SK-N-SH (cell line): Measurements from ENCODE around the gene CRISP2. TPM values are rescaled to one million over a fixed set of nuclear protein-coding genes. Genes with fewer than 3 reads are reported as not detected.
"Not testable (repeated sequence)": the region's sequence is repeated elsewhere in the genome, so short reads cannot be mapped to it uniquely, and the experiment has no call there.

Experiments
- CTCF ChIA-PET: fragments of 300-600, 350-600 bp; formaldehyde crosslinking; extraction: SDS; loops from one replicate; lab custom pipeline; 2021; lab: Yijun Ruan, JAX
- POLR2A ChIA-PET: fragments of 350-600 bp; sonication (Branson Sonifier 250); formaldehyde crosslinking; extraction: SDS; loops from one replicate; lab custom pipeline; 2020; ENCODE audit warnings: antibody characterized with exemption, inconsistent platforms; lab: Yijun Ruan, JAX
- DNase-seq: peaks from one replicate; pipeline ENCODE4 v3.0.0; 2012
- H2AFZ ChIP-seq: fragments of 200-600 bp; sonication (generic); 2 replicates; pipeline ENCODE4 v1.8.1; 2016; ENCODE audit warnings: antibody characterized with exemption, mild to moderate bottlenecking, low read depth
- H3F3A ChIP-seq: fragments of 200-600 bp; sonication (generic); replicated peaks from 2 replicates; pipeline ENCODE3; 2016; ENCODE audit warnings: antibody characterized with exemption, mild to moderate bottlenecking; ENCODE audit not compliant: insufficient read depth
- H3K27ac ChIP-seq, 2 experiments: fragments of 200-500 bp in 1 of 2; fragments of 200-600 bp in 1 of 2; sonication (Bioruptor generic) in 1 of 2; sonication (generic), shearing (Covaris generic) in 1 of 2; 2 replicates each; pipeline versions ENCODE4 v1.5.1 to v1.6.1; 2014 to 2016; ENCODE audit warnings: low read depth in 2 of 2, inconsistent platforms in 1 of 2, low read length in 1 of 2, mild to moderate bottlenecking in 1 of 2, mixed read lengths in 1 of 2
- H3K27me3 ChIP-seq: fragments of 200-600 bp; sonication (generic), shearing (Covaris generic); 2 replicates; pipeline ENCODE4 v1.6.1; 2016; ENCODE audit warnings: mixed run types; ENCODE audit not compliant: insufficient read depth
- H3K36me3 ChIP-seq, 2 experiments: fragments of 200-500 bp in 1 of 2; fragments of 200-600 bp in 1 of 2; sonication (Bioruptor generic) in 1 of 2; sonication (generic) in 1 of 2; replicated peaks in 1 of 2; 2 replicates each; pipeline versions ENCODE3 to v1.5.1; 2014 to 2016; ENCODE audit warnings: low read length in 1 of 2, mild to moderate bottlenecking in 1 of 2; ENCODE audit not compliant: insufficient read depth in 2 of 2, control insufficient read depth in 1 of 2
- H3K4me1 ChIP-seq, 2 experiments: fragments of 200-500 bp in 1 of 2; fragments of 200-600 bp in 1 of 2; sonication (Bioruptor generic) in 1 of 2; sonication (generic), shearing (Covaris generic) in 1 of 2; 2 replicates each; pipeline versions ENCODE4 v1.5.1 to v1.6.1; 2014 to 2016; ENCODE audit warnings: low read depth in 1 of 2, low read length in 1 of 2, mixed run types in 1 of 2; ENCODE audit not compliant: insufficient read depth in 2 of 2, control insufficient read depth in 1 of 2
- H3K4me2 ChIP-seq: fragments of 200-600 bp; sonication (generic), shearing (Covaris generic); 2 replicates; pipeline ENCODE4 v1.6.1; 2017; ENCODE audit warnings: mixed run types
- H3K4me3 ChIP-seq, 2 experiments: fragments of 200-500 bp in 1 of 2; fragments of 200-600 bp in 1 of 2; sonication (Bioruptor generic) in 1 of 2; sonication (generic), shearing (Covaris generic) in 1 of 2; 2 replicates each; pipeline versions ENCODE4 v1.5.1 to v1.8.1; 2014 to 2016; ENCODE audit warnings: low read depth in 2 of 2, inconsistent platforms in 1 of 2, low read length in 1 of 2, mild to moderate bottlenecking in 1 of 2, mixed read lengths in 1 of 2, moderate library complexity in 1 of 2
- H3K79me2 ChIP-seq: fragments of 200-600 bp; sonication (generic); 2 replicates; pipeline ENCODE4 v1.8.1; 2017; ENCODE audit warnings: mild to moderate bottlenecking; ENCODE audit not compliant: insufficient read depth
- H3K9ac ChIP-seq: fragments of 200-600 bp; sonication (generic); 2 replicates; pipeline ENCODE4 v1.6.1; 2017; ENCODE audit warnings: mixed run types
- H3K9me2 ChIP-seq: fragments of 200-600 bp; sonication (generic); 2 replicates; pipeline ENCODE4 v1.6.1; 2017; ENCODE audit warnings: mixed run types
- H3K9me3 ChIP-seq: fragments of 200-600 bp; sonication (generic); 2 replicates; pipeline ENCODE4 v1.6.1; 2017; ENCODE audit warnings: mixed run types, mild to moderate bottlenecking, moderate library complexity
- H4K20me1 ChIP-seq: fragments of 200-600 bp; sonication (generic); 2 replicates; pipeline ENCODE4 v1.6.1; 2017; ENCODE audit warnings: mild to moderate bottlenecking, mixed run types; ENCODE audit not compliant: insufficient read depth
- CHD2 ChIP-seq: fragments of 150-350 bp; IDR thresholded peaks from 2 replicates; pipeline ENCODE4 v1.6.1; 2018; ENCODE audit warnings: low read length; ENCODE audit not compliant: partially characterized antibody
- EZH2phosphoT487 ChIP-seq: fragments of 200-600 bp; sonication (generic); IDR thresholded peaks from 2 replicates; pipeline ENCODE4 v1.6.1; 2017; ENCODE audit warnings: low read depth, mixed run types, mild to moderate bottlenecking, antibody characterized with exemption, moderate library complexity, borderline replicate concordance
- FOXM1 ChIP-seq: IDR thresholded peaks from 2 replicates; pipeline ENCODE4 v1.4.0; 2012; ENCODE audit warnings: low read depth, mild to moderate bottlenecking
- GABPA ChIP-seq: IDR thresholded peaks from 2 replicates; pipeline ENCODE4 v1.4.0; 2012; ENCODE audit warnings: low read depth, mild to moderate bottlenecking
- JUND ChIP-seq: IDR thresholded peaks from 2 replicates; pipeline ENCODE4 v1.4.0; 2012
- MEF2A ChIP-seq: IDR thresholded peaks from 2 replicates; pipeline ENCODE4 v1.4.0; 2012; ENCODE audit warnings: low read depth, borderline replicate concordance
- MXI1 ChIP-seq: IDR thresholded peaks from 2 replicates; pipeline ENCODE4 v1.6.1; 2012; ENCODE audit warnings: mild to moderate bottlenecking, low read depth, low read length, improper control_type of control experiment
- NFIC ChIP-seq: IDR thresholded peaks from 2 replicates; pipeline ENCODE4 v1.4.0; 2012; ENCODE audit warnings: borderline replicate concordance
- NRF1 ChIP-seq: IDR thresholded peaks from 2 replicates; pipeline ENCODE4 v1.6.1; 2012; ENCODE audit warnings: low read depth, mild to moderate bottlenecking, low read length
- RCOR1 ChIP-seq: fragments of 150-350 bp; IDR thresholded peaks from 2 replicates; pipeline ENCODE4 v1.6.1; 2017; ENCODE audit warnings: antibody characterized with exemption, low read length
- RFX5 ChIP-seq: IDR thresholded peaks from 2 replicates; pipeline ENCODE4 v1.6.1; 2012; ENCODE audit warnings: mild to moderate bottlenecking, improper control_type of control experiment, low read length
- TEAD4 ChIP-seq: IDR thresholded peaks from 2 replicates; pipeline ENCODE4 v1.4.0; 2012; ENCODE audit warnings: mild to moderate bottlenecking, borderline replicate concordance; ENCODE audit not compliant: insufficient read depth
- WGBS: methylation state at CpG from one replicate; pipeline ENCODE4 v1.1.6; 2017; ENCODE audit warnings: low lambda C conversion rate; 5-methylcytosine and 5-hydroxymethylcytosine counted together
- polyA plus RNA-seq, 3 experiments: library from polyadenylated mRNA; depleted of rRNA; stranded (reverse); fragments of >200 nt; gene quantifications; 2 replicates each; pipeline ENCODE4 v1.2.3, GENCODE V29; 2012
- TF ChIP-seq, protein P1 (sequence below): fragments of 150-350 bp; IDR thresholded peaks from 2 replicates; pipeline ENCODE4 v1.6.1; 2016; ENCODE audit warnings: mild to moderate bottlenecking, low read depth, low read length
- TF ChIP-seq, protein P2 (sequence below): IDR thresholded peaks from 2 replicates; pipeline ENCODE4 v1.6.1; 2012; ENCODE audit warnings: mild to moderate bottlenecking, low read depth, low read length, moderate library complexity
- TF ChIP-seq, protein P3 (sequence below): IDR thresholded peaks from 2 replicates; pipeline ENCODE4 v1.4.0; 2012; ENCODE audit warnings: low read depth, borderline replicate concordance
- TF ChIP-seq, protein P4 (sequence below): IDR thresholded peaks from 2 replicates; pipeline ENCODE4; 2012

Gene CRISP2
- polyA plus RNA-seq, 1 of the 3 experiments (the other 2 are of a cell fraction) = not detected

DNA sequence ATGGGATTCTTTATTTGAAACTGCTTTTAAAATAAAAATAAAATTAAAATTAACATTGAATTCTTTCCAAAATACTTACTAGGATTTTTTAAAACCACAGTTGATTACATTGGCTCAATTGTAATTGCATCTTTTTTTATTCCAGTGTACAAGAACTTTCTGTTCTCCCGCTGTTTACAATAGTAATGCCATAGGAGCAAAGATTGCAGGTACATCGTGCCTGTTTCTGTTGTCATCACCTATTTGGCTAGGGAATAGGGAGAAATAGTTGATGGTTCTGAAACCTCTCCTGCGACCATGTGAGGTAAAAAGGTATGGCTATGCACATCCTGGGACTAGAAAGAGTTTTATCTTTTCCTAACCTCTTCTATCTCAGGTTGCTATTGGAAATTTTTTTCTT is 48.5 kb downstream of the CRISP2 start:
- Histone ChIP-seq H3K4me2 (no peak overlapping the region), H3K36me3 (no peaks in the 10 kb centered on the region), H3K9me2 (no peaks in the 10 kb centered on the region), H2AFZ (no peak overlapping the region), H3K27me3 (no peaks in the 10 kb centered on the region), H3K79me2 (no peaks in the 10 kb centered on the region), H3K9ac (no peak overlapping the region), H4K20me1 (no peaks in the 10 kb centered on the region)
- no peak for DNase-seq
- POLR2A ChIA-PET = no interaction called here
- WGBS = 15% methylated on average over 3 of the region's 3 CpGs
- TF ChIP-seq CHD2 = no peak
- TF ChIP-seq JUND = no peak
- TF ChIP-seq, protein P1, sequence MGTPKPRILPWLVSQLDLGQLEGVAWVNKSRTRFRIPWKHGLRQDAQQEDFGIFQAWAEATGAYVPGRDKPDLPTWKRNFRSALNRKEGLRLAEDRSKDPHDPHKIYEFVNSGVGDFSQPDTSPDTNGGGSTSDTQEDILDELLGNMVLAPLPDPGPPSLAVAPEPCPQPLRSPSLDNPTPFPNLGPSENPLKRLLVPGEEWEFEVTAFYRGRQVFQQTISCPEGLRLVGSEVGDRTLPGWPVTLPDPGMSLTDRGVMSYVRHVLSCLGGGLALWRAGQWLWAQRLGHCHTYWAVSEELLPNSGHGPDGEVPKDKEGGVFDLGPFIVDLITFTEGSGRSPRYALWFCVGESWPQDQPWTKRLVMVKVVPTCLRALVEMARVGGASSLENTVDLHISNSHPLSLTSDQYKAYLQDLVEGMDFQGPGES = no peak
- no peak for TF ChIP-seq GABPA
- TF ChIP-seq TEAD4 = no peak
- TF ChIP-seq, all 33 proteins: peak for 0
- no peak overlapping the region for H3K27ac ChIP-seq
- CTCF ChIA-PET = no interaction called here
- no peaks in the 10 kb centered on the region for H3K4me1 ChIP-seq
- no peaks in the 10 kb centered on the region for H3K9me3 ChIP-seq
- H3K4me3 ChIP-seq = no peak overlapping the region
- H3F3A ChIP-seq = no peaks in the 10 kb centered on the region

DNA sequence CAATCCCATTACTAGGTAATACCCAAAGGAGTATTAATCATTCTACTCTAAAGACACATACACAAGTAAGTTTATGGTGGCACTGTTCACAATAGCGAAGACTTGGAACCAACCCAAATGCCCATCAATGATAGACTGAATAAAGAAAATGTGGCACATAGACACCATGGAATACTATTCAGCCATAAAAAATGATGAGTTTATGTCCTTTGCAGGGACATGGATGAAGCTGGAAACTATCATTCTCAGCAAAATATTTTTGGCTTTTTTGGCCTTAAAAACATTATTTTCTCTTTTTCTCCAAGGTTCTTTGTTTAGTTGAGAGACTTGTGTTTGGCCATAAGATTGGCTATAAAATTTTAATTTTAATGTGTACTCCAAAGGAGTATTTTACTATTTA is 49.3 kb downstream of the CRISP2 start:
- H3K4me2 ChIP-seq, POLR2A ChIA-PET, H3K27ac ChIP-seq, H3K9me3 ChIP-seq, DNase-seq, H3K9me2 ChIP-seq, H4K20me1 ChIP-seq, H3K9ac ChIP-seq, H3K4me1 ChIP-seq, H3K36me3 ChIP-seq, H3F3A ChIP-seq, H3K4me3 ChIP-seq, H3K27me3 ChIP-seq, CTCF ChIA-PET, H2AFZ ChIP-seq, H3K79me2 ChIP-seq: not testable (repeated sequence)
- WGBS = 9% methylated on average over 1 of the region's 1 CpG

DNA sequence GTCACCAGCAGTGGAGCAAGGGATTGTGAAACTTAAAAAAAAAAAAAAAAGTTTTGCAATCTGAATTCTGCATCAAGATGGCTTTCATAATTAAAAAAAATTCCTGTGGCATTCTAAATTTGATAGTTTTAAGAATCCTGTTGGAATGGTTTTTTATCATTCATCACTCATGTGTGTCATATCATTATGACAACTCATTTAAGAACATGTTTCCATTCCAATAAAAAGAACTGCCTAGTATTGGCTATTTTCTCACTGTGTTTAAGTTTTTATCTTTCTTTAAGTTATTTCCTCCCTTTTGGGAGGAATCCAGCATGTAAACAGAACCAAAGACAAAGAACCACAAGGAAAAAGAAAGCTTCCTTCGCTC is 50.5 kb downstream of the CRISP2 start:
- Histone ChIP-seq H3K36me3 (no peaks in the 10 kb centered on the region), H3F3A (no peaks in the 10 kb centered on the region), H2AFZ (no peak overlapping the region), H3K9me2 (no peaks in the 10 kb centered on the region), H3K4me1 (no peaks in the 10 kb centered on the region), H3K4me3 (no peak overlapping the region), H3K79me2 (no peaks in the 10 kb centered on the region), H4K20me1 (no peaks in the 10 kb centered on the region), H3K9ac (no peak overlapping the region), H3K27ac (no peak overlapping the region), H3K4me2 (no peak overlapping the region), H3K27me3 (no peaks in the 10 kb centered on the region), H3K9me3 (no peaks in the 10 kb centered on the region)
- 12% methylated on average over 1 of the region's 1 CpG for WGBS
- POLR2A ChIA-PET = no interaction called here
- CTCF ChIA-PET = no interaction called here
- no peak for DNase-seq
- TF ChIP-seq, protein P1 = no peak
- TF ChIP-seq, protein P2, sequence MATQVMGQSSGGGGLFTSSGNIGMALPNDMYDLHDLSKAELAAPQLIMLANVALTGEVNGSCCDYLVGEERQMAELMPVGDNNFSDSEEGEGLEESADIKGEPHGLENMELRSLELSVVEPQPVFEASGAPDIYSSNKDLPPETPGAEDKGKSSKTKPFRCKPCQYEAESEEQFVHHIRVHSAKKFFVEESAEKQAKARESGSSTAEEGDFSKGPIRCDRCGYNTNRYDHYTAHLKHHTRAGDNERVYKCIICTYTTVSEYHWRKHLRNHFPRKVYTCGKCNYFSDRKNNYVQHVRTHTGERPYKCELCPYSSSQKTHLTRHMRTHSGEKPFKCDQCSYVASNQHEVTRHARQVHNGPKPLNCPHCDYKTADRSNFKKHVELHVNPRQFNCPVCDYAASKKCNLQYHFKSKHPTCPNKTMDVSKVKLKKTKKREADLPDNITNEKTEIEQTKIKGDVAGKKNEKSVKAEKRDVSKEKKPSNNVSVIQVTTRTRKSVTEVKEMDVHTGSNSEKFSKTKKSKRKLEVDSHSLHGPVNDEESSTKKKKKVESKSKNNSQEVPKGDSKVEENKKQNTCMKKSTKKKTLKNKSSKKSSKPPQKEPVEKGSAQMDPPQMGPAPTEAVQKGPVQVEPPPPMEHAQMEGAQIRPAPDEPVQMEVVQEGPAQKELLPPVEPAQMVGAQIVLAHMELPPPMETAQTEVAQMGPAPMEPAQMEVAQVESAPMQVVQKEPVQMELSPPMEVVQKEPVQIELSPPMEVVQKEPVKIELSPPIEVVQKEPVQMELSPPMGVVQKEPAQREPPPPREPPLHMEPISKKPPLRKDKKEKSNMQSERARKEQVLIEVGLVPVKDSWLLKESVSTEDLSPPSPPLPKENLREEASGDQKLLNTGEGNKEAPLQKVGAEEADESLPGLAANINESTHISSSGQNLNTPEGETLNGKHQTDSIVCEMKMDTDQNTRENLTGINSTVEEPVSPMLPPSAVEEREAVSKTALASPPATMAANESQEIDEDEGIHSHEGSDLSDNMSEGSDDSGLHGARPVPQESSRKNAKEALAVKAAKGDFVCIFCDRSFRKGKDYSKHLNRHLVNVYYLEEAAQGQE = no peak
- TF ChIP-seq, protein P3, sequence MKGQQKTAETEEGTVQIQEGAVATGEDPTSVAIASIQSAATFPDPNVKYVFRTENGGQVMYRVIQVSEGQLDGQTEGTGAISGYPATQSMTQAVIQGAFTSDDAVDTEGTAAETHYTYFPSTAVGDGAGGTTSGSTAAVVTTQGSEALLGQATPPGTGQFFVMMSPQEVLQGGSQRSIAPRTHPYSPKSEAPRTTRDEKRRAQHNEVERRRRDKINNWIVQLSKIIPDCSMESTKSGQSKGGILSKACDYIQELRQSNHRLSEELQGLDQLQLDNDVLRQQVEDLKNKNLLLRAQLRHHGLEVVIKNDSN = no peak
- TF ChIP-seq FOXM1 = no peak
- TF ChIP-seq NFIC = no peak
- no peak for TF ChIP-seq NRF1
- TF ChIP-seq RFX5 = no peak
- TF ChIP-seq MXI1 = no peak
- no peak for TF ChIP-seq MEF2A
- TF ChIP-seq, protein P4, sequence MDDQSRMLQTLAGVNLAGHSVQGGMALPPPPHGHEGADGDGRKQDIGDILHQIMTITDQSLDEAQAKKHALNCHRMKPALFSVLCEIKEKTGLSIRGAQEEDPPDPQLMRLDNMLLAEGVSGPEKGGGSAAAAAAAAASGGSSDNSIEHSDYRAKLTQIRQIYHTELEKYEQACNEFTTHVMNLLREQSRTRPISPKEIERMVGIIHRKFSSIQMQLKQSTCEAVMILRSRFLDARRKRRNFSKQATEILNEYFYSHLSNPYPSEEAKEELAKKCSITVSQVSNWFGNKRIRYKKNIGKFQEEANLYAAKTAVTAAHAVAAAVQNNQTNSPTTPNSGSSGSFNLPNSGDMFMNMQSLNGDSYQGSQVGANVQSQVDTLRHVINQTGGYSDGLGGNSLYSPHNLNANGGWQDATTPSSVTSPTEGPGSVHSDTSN = no peak
- no peak for TF ChIP-seq RCOR1
- no peak for TF ChIP-seq EZH2phosphoT487
